B cell (primary cell): ENCODE results near the gene RPA3. TPM values are rescaled to one million over a fixed set of nuclear protein-coding genes. Genes with fewer than 3 reads are reported as not detected.
A peak's percentile ranks its signal among the peaks of the same experiment; 100 is the strongest.

ENCODE experiments used
- ATAC-seq: fragments of 200-7000 bp; cut with Tn5 transposase; one replicate; pipeline ENCODE4 v1.10.0; 2021; ENCODE audit warnings: low read depth, mild to moderate bottlenecking, moderate number of reproducible peaks, moderate library complexity
- CTCF ChIA-PET: fragments of 350-600 bp; sonication (Branson Sonifier 250); formaldehyde crosslinking; loops from one replicate; lab custom pipeline; 2021; ENCODE audit warnings: antibody characterized with exemption, inconsistent platforms; lab: Charles Lee
- POLR2A ChIA-PET: fragments of 350-600 bp; sonication (Branson Sonifier 250); formaldehyde crosslinking; loops from one replicate; lab custom pipeline; 2021; ENCODE audit warnings: antibody characterized with exemption; lab: Charles Lee
- DNase-seq: peaks from one replicate; pipeline ENCODE4 v3.0.0; 2013
- H2AFZ ChIP-seq: 2 replicates; pipeline ENCODE4 v1.6.1; 2012; ENCODE audit warnings: mild to moderate bottlenecking, low read depth, low read length; ENCODE audit not compliant: insufficient read depth, poor library complexity, severe bottlenecking
- H3K27ac ChIP-seq, 2 donors: 1 replicate in 1 of 2; 2 replicates in 1 of 2; pipeline ENCODE4 v1.5.1; 2012 to 2013; ENCODE audit warnings: low read length in 2 of 2, mild to moderate bottlenecking in 2 of 2, moderate library complexity in 1 of 2
- H3K27me3 ChIP-seq, 4 experiments: fragments of 200-600 bp in 1 of 4; sonication (generic) in 1 of 4; replicated peaks in 1 of 4; 1 replicate in 2 of 4; 2 replicates in 2 of 4; pipeline versions ENCODE4 v1.6.1 to v1.7.0; 2013 to 2016; ENCODE audit warnings: low read length in 3 of 4, mild to moderate bottlenecking in 2 of 4, mixed read lengths in 1 of 4, moderate library complexity in 1 of 4; ENCODE audit not compliant: insufficient read depth in 4 of 4, control insufficient read depth in 3 of 4; ENCODE audit errors: control extremely low read depth in 1 of 4
- H3K36me3 ChIP-seq, 2 experiments: replicated peaks in 1 of 2; 1 replicate in 1 of 2; 2 replicates in 1 of 2; pipeline versions ENCODE4 v1.6.1 to v1.7.1; 2013; ENCODE audit warnings: low read length in 1 of 2; ENCODE audit not compliant: insufficient read depth in 2 of 2, control insufficient read depth in 1 of 2; ENCODE audit errors: control extremely low read depth in 1 of 2, extremely low read depth in 1 of 2
- H3K4me1 ChIP-seq, 2 donors: fragments of 200-600 bp in 1 of 2; sonication (generic) in 1 of 2; 1 replicate in 1 of 2; 2 replicates in 1 of 2; pipeline versions ENCODE4 v1.5.1 to v1.6.1; 2013 to 2017; ENCODE audit warnings: low read length in 2 of 2; ENCODE audit not compliant: control insufficient read depth in 2 of 2, insufficient read depth in 2 of 2
- H3K4me2 ChIP-seq: replicated peaks from 2 replicates; pipeline ENCODE3; 2012; ENCODE audit warnings: mild to moderate bottlenecking, low read depth, low read length; ENCODE audit not compliant: poor library complexity, severe bottlenecking
- H3K4me3 ChIP-seq, 5 experiments: fragments of 200-600 bp in 1 of 5; sonication (generic) in 1 of 5; 1 replicate in 3 of 5; 2 replicates in 2 of 5; pipeline versions ENCODE4 v1.5.1 to v1.7.0; 2011 to 2016; ENCODE audit warnings: low read length in 4 of 5, mild to moderate bottlenecking in 4 of 5, low read depth in 2 of 5, control low read depth in 1 of 5, moderate library complexity in 1 of 5; ENCODE audit not compliant: insufficient read depth in 1 of 5; ENCODE audit errors: control extremely low read depth in 1 of 5, extremely low read depth in 1 of 5
- H3K79me2 ChIP-seq: fragments of 200-600 bp; sonication (generic); one replicate; pipeline ENCODE4 v1.6.0; 2016; ENCODE audit warnings: low read length; ENCODE audit not compliant: control insufficient read depth, insufficient read depth
- H3K9ac ChIP-seq: fragments of 200-600 bp; sonication (generic); 2 replicates; pipeline ENCODE4 v1.6.1; 2017; ENCODE audit warnings: mild to moderate bottlenecking, low read length, moderate library complexity
- H3K9me3 ChIP-seq, 3 donors: one replicate each; pipeline versions ENCODE4 v1.6.1 to v1.7.1; 2013; ENCODE audit warnings: low read length in 2 of 3; ENCODE audit not compliant: control insufficient read depth in 2 of 3, insufficient read depth in 1 of 3; ENCODE audit errors: control extremely low read depth in 1 of 3
- H4K20me1 ChIP-seq: 2 replicates; pipeline ENCODE4 v1.6.0; 2012; ENCODE audit warnings: mild to moderate bottlenecking, low read length; ENCODE audit not compliant: insufficient read depth, control insufficient read depth, poor library complexity, severe bottlenecking
- H3K27ac Mint-ChIP-seq: one replicate; pipeline ENCODE4 v1.8.0; 2021; ENCODE audit warnings: mixed read lengths
- H3K27me3 Mint-ChIP-seq: one replicate; pipeline ENCODE4 v1.8.0; 2021; ENCODE audit warnings: mixed read lengths
- H3K4me1 Mint-ChIP-seq: one replicate; pipeline ENCODE4 v1.8.0; 2021; ENCODE audit warnings: mixed read lengths
- H3K4me3 Mint-ChIP-seq: one replicate; pipeline ENCODE4 v1.8.0; 2021; ENCODE audit warnings: mixed read lengths
- H3K9me3 Mint-ChIP-seq: one replicate; pipeline ENCODE4 v1.8.0; 2022; ENCODE audit warnings: mixed read lengths; ENCODE audit not compliant: insufficient read depth
- EZH2 ChIP-seq: IDR thresholded peaks from 2 replicates; pipeline ENCODE4 v1.6.1; 2012; ENCODE audit warnings: borderline replicate concordance, low read depth, mild to moderate bottlenecking, moderate library complexity, low read length; ENCODE audit not compliant: insufficient read depth, poor library complexity, severe bottlenecking
- WGBS: methylation state at CpG from one replicate; pipeline ENCODE4 v1.1.5; 2013; ENCODE audit warnings: missing lambda C conversion rate; ENCODE audit not compliant: insufficient coverage; 5-methylcytosine and 5-hydroxymethylcytosine counted together
- intact Hi-C: fragments of 100-400 bp; cut with micrococcal nuclease; formaldehyde crosslinking; loops from one replicate; pipeline ENCODE4 v1.10.0; 2022
- polyA plus RNA-seq: library from polyadenylated mRNA; depleted of rRNA; stranded (reverse); fragments of >200 nt; gene quantifications from 2 replicates; pipeline ENCODE4 v1.2.3, GENCODE V29; 2012
- total RNA-seq, 2 donors: library from RNA; stranded (reverse); fragments of 120-200 nt in 1 of 2; gene quantifications; 1 replicate in 1 of 2; 2 replicates in 1 of 2; pipeline versions ENCODE4 v1.2.3 to v1.2.4, GENCODE V29; 2013 to 2022
- TF ChIP-seq, protein P1 (sequence below): fragments of 200-600 bp; IDR thresholded peaks from one replicate; pipeline ENCODE4 v1.8.0; 2022; ENCODE audit warnings: antibody characterized with exemption, mild to moderate bottlenecking

Gene RPA3
- total and polyA plus RNA-seq, 2 donors (not counting 1 experiment from before 2014, with no cell fraction given): 25.6 to 49.3 TPM

DNA sequence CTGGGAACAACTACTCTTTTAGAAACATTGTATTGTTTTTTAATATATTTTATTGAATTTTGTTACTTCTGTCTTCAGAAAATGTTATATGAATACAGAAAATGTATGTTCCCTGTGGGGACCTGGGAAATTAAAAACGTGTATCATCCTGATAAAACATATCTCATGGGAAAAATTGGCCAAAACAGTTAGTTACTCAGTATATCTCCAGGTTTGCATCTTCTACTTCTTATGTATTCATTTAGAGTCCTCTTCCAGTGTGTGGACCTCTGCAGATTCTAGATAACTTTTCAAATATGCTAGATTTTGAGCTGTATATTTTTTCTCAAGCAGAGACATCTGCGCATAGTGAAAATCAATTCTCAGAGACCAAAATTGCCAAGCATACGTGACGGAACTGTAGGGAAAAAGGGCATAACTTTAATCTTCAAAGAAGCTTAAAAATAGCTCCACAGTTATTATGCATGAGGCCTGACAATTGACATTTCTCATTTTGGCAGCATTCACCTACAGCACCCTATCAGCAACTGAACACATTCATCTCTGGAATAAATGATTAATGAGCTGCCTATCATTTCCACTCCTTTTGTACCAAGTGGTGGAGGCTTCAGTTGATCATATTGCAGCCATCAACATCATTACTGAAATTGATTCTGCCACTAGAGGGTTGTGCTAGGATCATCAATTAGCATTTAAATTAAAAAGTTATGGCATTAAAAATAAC, 104.2 kb downstream of the RPA3 start:
- H3K4me2 ChIP-seq: no peak overlapping the region
- ChIA-PET POLR2A (no interaction called here), CTCF (no interaction called here)
- no peak overlapping the region for H3K4me3 ChIP-seq
- Mint-ChIP-seq H3K4me1 (peaks cover 11% of the 10 kb centered on the region), H3K27ac (no peak overlapping the region), H3K4me3 (no peak overlapping the region), H3K27me3 (no peaks in the 10 kb centered on the region), H3K9me3 (no peaks in the 10 kb centered on the region)
- H3K27me3 ChIP-seq: no peaks in the 10 kb centered on the region
- H3K27ac ChIP-seq: peak overlapping the region in 1 of 2 donors; percentile 2
- ATAC-seq (no peak), DNase-seq (no peak)
- H4K20me1 ChIP-seq: no peaks in the 10 kb centered on the region
- WGBS: no CpG with 5 or more reads among the region's 4 CpGs
- no peaks in the 10 kb centered on the region for H3K79me2 ChIP-seq
- no peak for TF ChIP-seq EZH2
- TF ChIP-seq, protein P1, sequence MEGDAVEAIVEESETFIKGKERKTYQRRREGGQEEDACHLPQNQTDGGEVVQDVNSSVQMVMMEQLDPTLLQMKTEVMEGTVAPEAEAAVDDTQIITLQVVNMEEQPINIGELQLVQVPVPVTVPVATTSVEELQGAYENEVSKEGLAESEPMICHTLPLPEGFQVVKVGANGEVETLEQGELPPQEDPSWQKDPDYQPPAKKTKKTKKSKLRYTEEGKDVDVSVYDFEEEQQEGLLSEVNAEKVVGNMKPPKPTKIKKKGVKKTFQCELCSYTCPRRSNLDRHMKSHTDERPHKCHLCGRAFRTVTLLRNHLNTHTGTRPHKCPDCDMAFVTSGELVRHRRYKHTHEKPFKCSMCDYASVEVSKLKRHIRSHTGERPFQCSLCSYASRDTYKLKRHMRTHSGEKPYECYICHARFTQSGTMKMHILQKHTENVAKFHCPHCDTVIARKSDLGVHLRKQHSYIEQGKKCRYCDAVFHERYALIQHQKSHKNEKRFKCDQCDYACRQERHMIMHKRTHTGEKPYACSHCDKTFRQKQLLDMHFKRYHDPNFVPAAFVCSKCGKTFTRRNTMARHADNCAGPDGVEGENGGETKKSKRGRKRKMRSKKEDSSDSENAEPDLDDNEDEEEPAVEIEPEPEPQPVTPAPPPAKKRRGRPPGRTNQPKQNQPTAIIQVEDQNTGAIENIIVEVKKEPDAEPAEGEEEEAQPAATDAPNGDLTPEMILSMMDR: no peak
- H3K4me1 ChIP-seq: peaks cover 0 to 5% of the 10 kb centered on the region in 2 donors
- H3K36me3 ChIP-seq: no peaks in the 10 kb centered on the region
- intact Hi-C loops: no loop called here
- H3K9me3 ChIP-seq: no peaks in the 10 kb centered on the region
- no peak overlapping the region for H2AFZ ChIP-seq
- no peak overlapping the region for H3K9ac ChIP-seq

- Mint-ChIP-seq H3K4me1 (peaks cover 11% of the 10 kb centered on the region), H3K27me3 (no peaks in the 10 kb centered on the region), H3K9me3 (no peaks in the 10 kb centered on the region), H3K27ac (no peak overlapping the region), H3K4me3 (no peak overlapping the region)
- POLR2A ChIA-PET: no interaction called here
- Histone ChIP-seq H4K20me1 (no peaks in the 10 kb centered on the region), H2AFZ (no peak overlapping the region), H3K9me3 (no peaks in the 10 kb centered on the region), H3K27ac (no peak overlapping the region), H3K9ac (no peak overlapping the region), H3K4me2 (no peak overlapping the region), H3K27me3 (no peaks in the 10 kb centered on the region), H3K79me2 (no peaks in the 10 kb centered on the region), H3K4me1 (peaks cover 0 to 5% of the 10 kb centered on the region in 2 donors), H3K4me3 (no peak overlapping the region), H3K36me3 (peaks cover 4 to 7% of the 10 kb centered on the region in 2 experiments)
- intact Hi-C loops: no loop called here
- no peak for ATAC-seq
- DNase-seq: no peak
- WGBS: no CpG with 5 or more reads among the region's 1 CpG
- CTCF ChIA-PET: no interaction called here
- no peak for TF ChIP-seq EZH2
- TF ChIP-seq, protein P1: no peak
These were observed 105.2 kb downstream of the RPA3 start for GRCh38 chr7:7613210-7613609.
